Uterus (tissue), 4 donors: ENCODE data around the gene AGBL1. TPM values are rescaled to one million over a fixed set of nuclear protein-coding genes. Genes with fewer than 3 reads are reported as not detected.

Experiments
- DNase-seq, 2 donors: peaks; one replicate each; pipeline ENCODE4 v3.0.0-alpha.2; 2019 to 2020
- H3K27ac ChIP-seq, 2 donors: fragments of 200-600 bp; sonication (generic); 1 replicate in 1 of 2; 2 replicates in 1 of 2; pipeline ENCODE4 v1.5.1; 2016 to 2018
- H3K27me3 ChIP-seq, 2 donors: fragments of 200-600 bp; sonication (generic); one replicate each; pipeline ENCODE4 v1.5.1; 2018 to 2019; ENCODE audit warnings: control low read depth in 1 of 2
- H3K36me3 ChIP-seq, 2 donors: fragments of 200-600 bp; sonication (generic); one replicate each; pipeline ENCODE4 v1.5.1; 2019; ENCODE audit warnings: control low read depth in 1 of 2
- H3K4me1 ChIP-seq, 2 donors: fragments of 200-600 bp; sonication (generic); one replicate each; pipeline ENCODE4 v1.5.1; 2018 to 2019; ENCODE audit warnings: control low read depth in 1 of 2
- H3K4me3 ChIP-seq, 2 donors: fragments of 200-600 bp; sonication (generic); 1 replicate in 1 of 2; 2 replicates in 1 of 2; pipeline ENCODE4 v1.5.1; 2018 to 2019; ENCODE audit warnings: mild to moderate bottlenecking in 1 of 2
- H3K9me3 ChIP-seq, 2 donors: fragments of 200-600 bp; sonication (generic); one replicate each; pipeline ENCODE4 v1.5.1; 2019; ENCODE audit warnings: control low read depth in 1 of 2
- CTCF ChIP-seq, 4 experiments: fragments of 200-600 bp in 2 of 4; fragments of 450-650 bp in 2 of 4; sonication (generic) in 2 of 4; IDR thresholded peaks; one replicate each; pipeline ENCODE4 v1.5.1; 2016 to 2019; ENCODE audit warnings: antibody characterized with exemption in 4 of 4, mild to moderate bottlenecking in 2 of 4, moderate library complexity in 1 of 4
- POLR2A ChIP-seq, 2 donors: fragments of 450-650 bp; IDR thresholded peaks; one replicate each; pipeline ENCODE4 v1.6.1; 2016; ENCODE audit warnings: antibody characterized with exemption in 2 of 2, mild to moderate bottlenecking in 1 of 2, moderate library complexity in 1 of 2
- intact Hi-C: fragments of 100-400 bp; cut with DNase I; formaldehyde crosslinking; loops from one replicate; pipeline ENCODE4 v1.15.1; 2023; ENCODE audit warnings: low total_unique reads
- total RNA-seq, 4 donors: library from RNA; depleted of rRNA in 3 of 4; stranded (reverse); fragments of >200 nt in 3 of 4; gene quantifications; one replicate each; pipeline versions ENCODE4 v1.1.0 to v1.2.4, GENCODE V29; 2014 to 2023
- donor health status: DM: yes; HTN: yes; CAD: no.

Gene AGBL1
- total RNA-seq, 4 donors from 2014 or later: 0.07 TPM; not detected in 3

- intact Hi-C loops: no loop called here
- no peaks in the 10 kb centered on the region for H3K27me3 ChIP-seq
These were observed 597.6 kb downstream of the AGBL1 start for GRCh38 chr15:86677278-86677677.

GRCh38 chr15:86685263-86685662 lies 605.6 kb downstream of the AGBL1 start:
- H3K36me3 ChIP-seq: no peaks in the 10 kb centered on the region
- no peaks in the 10 kb centered on the region for H3K4me1 ChIP-seq
- intact Hi-C loops: no loop called here
- no peaks in the 10 kb centered on the region for H3K27me3 ChIP-seq
- H3K27ac ChIP-seq: no peak overlapping the region
- TF ChIP-seq POLR2A (IDR thresholded peaks at IDR 0.05) (no peak), CTCF (IDR thresholded peaks at IDR 0.05) (no peak)
- no peak for DNase-seq
- H3K9me3 ChIP-seq: no peaks in the 10 kb centered on the region
- no peak overlapping the region for H3K4me3 ChIP-seq

More at GRCh38 chr15:86677278-86677677, 597.6 kb downstream of the AGBL1 start:
- H3K4me1 ChIP-seq: no peaks in the 10 kb centered on the region
- no peak for TF ChIP-seq CTCF (IDR thresholded peaks at IDR 0.05)
- TF ChIP-seq POLR2A (IDR thresholded peaks at IDR 0.05): no peak
- H3K36me3 ChIP-seq: no peaks in the 10 kb centered on the region
- H3K4me3 ChIP-seq: no peak overlapping the region
- no peak for DNase-seq
- no peaks in the 10 kb centered on the region for H3K9me3 ChIP-seq
- no peak overlapping the region for H3K27ac ChIP-seq

GRCh38 chr15:86689006-86689405 lies 609.3 kb downstream of the AGBL1 start:
- Histone ChIP-seq H3K36me3 (no peaks in the 10 kb centered on the region), H3K9me3 (no peaks in the 10 kb centered on the region), H3K4me3 (no peak overlapping the region), H3K4me1 (no peaks in the 10 kb centered on the region), H3K27ac (no peak overlapping the region), H3K27me3 (no peaks in the 10 kb centered on the region)
- DNase-seq: no peak
- no peak for TF ChIP-seq POLR2A (IDR thresholded peaks at IDR 0.05)
- no peak for TF ChIP-seq CTCF (IDR thresholded peaks at IDR 0.05)
- intact Hi-C loops: no loop called here

GRCh38 chr15:86690566-86690965 lies 610.9 kb downstream of the AGBL1 start:
- intact Hi-C loops: no loop called here
- no peaks in the 10 kb centered on the region for H3K36me3 ChIP-seq
- H3K4me1 ChIP-seq: no peaks in the 10 kb centered on the region
- no peak overlapping the region for H3K4me3 ChIP-seq
- no peaks in the 10 kb centered on the region for H3K27me3 ChIP-seq
- H3K27ac ChIP-seq: no peak overlapping the region
- no peak for TF ChIP-seq CTCF (IDR thresholded peaks at IDR 0.05)
- no peak for TF ChIP-seq POLR2A (IDR thresholded peaks at IDR 0.05)
- H3K9me3 ChIP-seq: no peaks in the 10 kb centered on the region
- DNase-seq: no peak

- Histone ChIP-seq H3K27ac (no peak overlapping the region), H3K4me3 (no peak overlapping the region), H3K36me3 (no peaks in the 10 kb centered on the region), H3K27me3 (no peaks in the 10 kb centered on the region), H3K9me3 (no peaks in the 10 kb centered on the region), H3K4me1 (no peaks in the 10 kb centered on the region)
- no peak for TF ChIP-seq POLR2A (IDR thresholded peaks at IDR 0.05)
- no peak for TF ChIP-seq CTCF (IDR thresholded peaks at IDR 0.05)
- intact Hi-C loops: no loop called here
- DNase-seq: no peak
These were observed 611.5 kb downstream of the AGBL1 start for GRCh38 chr15:86691091-86691663.
